C4-2B (cell line): ENCODE measurements around the gene TRPM8.

Source experiments
- ZFX ChIP-seq: fragments of 450-650 bp; IDR thresholded peaks from 2 replicates; pipeline ENCODE4 v1.6.1; 2017
- TF ChIP-seq, protein P1 (sequence below): fragments of 450-650 bp; conservative IDR thresholded peaks from 2 replicates; pipeline ENCODE4 v1.5.1; 2017; ENCODE audit warnings: mild to moderate bottlenecking

DNA sequence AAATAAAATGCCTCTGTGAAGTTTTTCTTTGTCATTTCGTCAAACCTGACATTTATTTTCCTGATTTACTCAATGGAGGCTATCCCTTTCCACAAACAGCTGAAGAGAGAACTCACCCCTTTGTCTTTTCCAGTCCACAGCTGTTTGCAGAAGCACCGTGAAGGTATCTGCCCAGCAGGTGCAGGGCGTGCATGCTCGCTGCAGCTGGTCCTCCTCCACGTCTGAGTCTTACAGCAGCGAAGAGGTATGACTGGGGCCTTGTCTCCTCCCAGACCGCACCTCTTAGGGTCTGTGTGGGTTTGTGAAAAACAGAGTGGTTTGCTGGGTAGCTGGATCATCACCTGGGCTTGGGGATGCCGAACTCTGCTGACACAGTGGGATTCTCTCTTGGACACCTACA, 143.1 kb downstream of the TRPM8 start:
- TF ChIP-seq, protein P1, sequence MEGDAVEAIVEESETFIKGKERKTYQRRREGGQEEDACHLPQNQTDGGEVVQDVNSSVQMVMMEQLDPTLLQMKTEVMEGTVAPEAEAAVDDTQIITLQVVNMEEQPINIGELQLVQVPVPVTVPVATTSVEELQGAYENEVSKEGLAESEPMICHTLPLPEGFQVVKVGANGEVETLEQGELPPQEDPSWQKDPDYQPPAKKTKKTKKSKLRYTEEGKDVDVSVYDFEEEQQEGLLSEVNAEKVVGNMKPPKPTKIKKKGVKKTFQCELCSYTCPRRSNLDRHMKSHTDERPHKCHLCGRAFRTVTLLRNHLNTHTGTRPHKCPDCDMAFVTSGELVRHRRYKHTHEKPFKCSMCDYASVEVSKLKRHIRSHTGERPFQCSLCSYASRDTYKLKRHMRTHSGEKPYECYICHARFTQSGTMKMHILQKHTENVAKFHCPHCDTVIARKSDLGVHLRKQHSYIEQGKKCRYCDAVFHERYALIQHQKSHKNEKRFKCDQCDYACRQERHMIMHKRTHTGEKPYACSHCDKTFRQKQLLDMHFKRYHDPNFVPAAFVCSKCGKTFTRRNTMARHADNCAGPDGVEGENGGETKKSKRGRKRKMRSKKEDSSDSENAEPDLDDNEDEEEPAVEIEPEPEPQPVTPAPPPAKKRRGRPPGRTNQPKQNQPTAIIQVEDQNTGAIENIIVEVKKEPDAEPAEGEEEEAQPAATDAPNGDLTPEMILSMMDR: no peak
- no peak for TF ChIP-seq ZFX
